ENCODE measurements around the gene HEXD. TPM values are rescaled to one million over a fixed set of nuclear protein-coding genes. Genes with fewer than 3 reads are reported as not detected.

Gene HEXD
- polyA plus RNA-seq, 1 donor from 2014 or later, result 23.2 TPM

GRCh38 chr17:82388223-82388921, 29.8 kb upstream of the HEXD start:
- Mint-ChIP-seq H3K4me1 (no peaks in the 10 kb centered on the region), H3K4me3 (no peak overlapping the region), H3K27me3 (peaks cover 7% of the 10 kb centered on the region), H3K36me3 (peaks cover 3% of the 10 kb centered on the region), H3K9me3 (no peaks in the 10 kb centered on the region), H3K27ac (no peak overlapping the region)

- Mint-ChIP-seq H3K36me3 (peaks cover 3% of the 10 kb centered on the region), H3K4me1 (no peaks in the 10 kb centered on the region), H3K27me3 (peaks cover 7% of the 10 kb centered on the region), H3K27ac (peak overlapping the region in 1 of 3 donors; percentile 62), H3K9me3 (no peaks in the 10 kb centered on the region), H3K4me3 (no peak overlapping the region)
Observed at GRCh38 chr17:82388922-82389283, 29.2 kb upstream of the HEXD start.

GRCh38 chr17:82389379-82389778, 28.8 kb upstream of the HEXD start:
- H3K4me1 Mint-ChIP-seq, result no peaks in the 10 kb centered on the region
- H3K9me3 Mint-ChIP-seq, result no peaks in the 10 kb centered on the region
- H3K4me3 Mint-ChIP-seq, result no peak overlapping the region
- peaks cover 7% of the 10 kb centered on the region for H3K36me3 Mint-ChIP-seq
- H3K27ac Mint-ChIP-seq, result peak overlapping the region in 1 of 3 donors; percentile 62
- H3K27me3 Mint-ChIP-seq, result peaks cover 7% of the 10 kb centered on the region

- Mint-ChIP-seq H3K27ac (no peak overlapping the region), H3K36me3 (peaks cover 7% of the 10 kb centered on the region), H3K4me3 (no peak overlapping the region), H3K4me1 (peaks cover 0 to 1% (median 0%) of the 10 kb centered on the region in 3 donors), H3K27me3 (peaks cover 3% of the 10 kb centered on the region), H3K9me3 (no peaks in the 10 kb centered on the region)
Observed at GRCh38 chr17:82390015-82390859, 27.9 kb upstream of the HEXD start.

- Mint-ChIP-seq H3K4me3 (no peak overlapping the region), H3K27ac (no peak overlapping the region), H3K9me3 (no peaks in the 10 kb centered on the region), H3K36me3 (peaks cover 7% of the 10 kb centered on the region), H3K27me3 (peaks cover 3% of the 10 kb centered on the region), H3K4me1 (peaks cover 0 to 3% (median 0%) of the 10 kb centered on the region in 3 donors)
Observed at GRCh38 chr17:82390860-82391435, 27.2 kb upstream of the HEXD start.

GRCh38 chr17:82391496-82392066, 26.6 kb upstream of the HEXD start:
- H3K27ac Mint-ChIP-seq, result peak overlapping the region in 1 of 3 donors; percentile 23
- H3K9me3 Mint-ChIP-seq, result no peaks in the 10 kb centered on the region
- H3K27me3 Mint-ChIP-seq, result peaks cover 3% of the 10 kb centered on the region
- no peak overlapping the region for H3K4me3 Mint-ChIP-seq
- peaks cover 0 to 3% (median 2%) of the 10 kb centered on the region in 3 donors for H3K4me1 Mint-ChIP-seq
- H3K36me3 Mint-ChIP-seq, result peaks cover 7% of the 10 kb centered on the region

GRCh38 chr17:82392209-82392920, 25.8 kb upstream of the HEXD start:
- peaks cover 2% of the 10 kb centered on the region for H3K27me3 Mint-ChIP-seq
- H3K36me3 Mint-ChIP-seq, result peaks cover 7% of the 10 kb centered on the region
- H3K27ac Mint-ChIP-seq, result peak overlapping the region in 1 of 3 donors; percentile 23
- no peak overlapping the region for H3K4me3 Mint-ChIP-seq
- H3K4me1 Mint-ChIP-seq, result peaks cover 0 to 3% (median 2%) of the 10 kb centered on the region in 3 donors
- no peaks in the 10 kb centered on the region for H3K9me3 Mint-ChIP-seq

GRCh38 chr17:82392941-82393340, 25.2 kb upstream of the HEXD start:
- Mint-ChIP-seq H3K36me3 (peaks cover 7% of the 10 kb centered on the region), H3K9me3 (no peaks in the 10 kb centered on the region), H3K4me3 (no peak overlapping the region), H3K4me1 (peaks cover 0 to 3% (median 2%) of the 10 kb centered on the region in 3 donors), H3K27ac (no peak overlapping the region), H3K27me3 (no peaks in the 10 kb centered on the region)

GRCh38 chr17:82394278-82394677, 23.9 kb upstream of the HEXD start:
- Mint-ChIP-seq H3K27ac (no peak overlapping the region), H3K4me1 (peaks cover 0 to 3% (median 2%) of the 10 kb centered on the region in 3 donors), H3K27me3 (no peaks in the 10 kb centered on the region), H3K4me3 (peak overlapping the region in 1 of 4 donors; percentile 28), H3K9me3 (no peaks in the 10 kb centered on the region), H3K36me3 (peaks cover 5% of the 10 kb centered on the region)

GRCh38 chr17:82396601-82397435, 21.3 kb upstream of the HEXD start:
- no peak overlapping the region for H3K27ac Mint-ChIP-seq
- H3K4me3 Mint-ChIP-seq, result no peak overlapping the region
- peaks cover 2% of the 10 kb centered on the region for H3K27me3 Mint-ChIP-seq
- no peaks in the 10 kb centered on the region for H3K9me3 Mint-ChIP-seq
- H3K4me1 Mint-ChIP-seq, result peaks cover 5 to 9% (median 8%) of the 10 kb centered on the region in 3 donors
- peaks cover 8% of the 10 kb centered on the region for H3K36me3 Mint-ChIP-seq

- no peak overlapping the region for H3K4me3 Mint-ChIP-seq
- H3K27ac Mint-ChIP-seq, result no peak overlapping the region
- H3K9me3 Mint-ChIP-seq, result no peaks in the 10 kb centered on the region
- peaks cover 2% of the 10 kb centered on the region for H3K27me3 Mint-ChIP-seq
- H3K36me3 Mint-ChIP-seq, result peaks cover 8% of the 10 kb centered on the region
- peaks cover 5 to 10% (median 8%) of the 10 kb centered on the region in 3 donors for H3K4me1 Mint-ChIP-seq
Observed at GRCh38 chr17:82397449-82398335, 20.5 kb upstream of the HEXD start.

GRCh38 chr17:82399041-82399441, 19.1 kb upstream of the HEXD start:
- no peak overlapping the region for H3K27ac Mint-ChIP-seq
- H3K27me3 Mint-ChIP-seq, result peaks cover 2% of the 10 kb centered on the region
- peaks cover 5 to 12% (median 8%) of the 10 kb centered on the region in 3 donors for H3K4me1 Mint-ChIP-seq
- H3K4me3 Mint-ChIP-seq, result peak overlapping the region in 1 of 4 donors; percentile 60
- peaks cover 5% of the 10 kb centered on the region for H3K36me3 Mint-ChIP-seq
- H3K9me3 Mint-ChIP-seq, result no peaks in the 10 kb centered on the region

- Mint-ChIP-seq H3K4me3 (peak overlapping the region in 1 of 4 donors; percentile 21), H3K4me1 (peaks cover 5 to 12% (median 8%) of the 10 kb centered on the region in 3 donors), H3K27me3 (peaks cover 2% of the 10 kb centered on the region), H3K36me3 (peaks cover 2% of the 10 kb centered on the region), H3K9me3 (no peaks in the 10 kb centered on the region), H3K27ac (no peak overlapping the region)
Observed at GRCh38 chr17:82399601-82400101, 18.5 kb upstream of the HEXD start.
